Urinary bladder (tissue), 4 donors: ENCODE data around the gene GRM7. TPM values are rescaled to one million over a fixed set of nuclear protein-coding genes. Genes with fewer than 3 reads are reported as not detected.

Experiments
- DNase-seq: peaks from one replicate; pipeline ENCODE4 v3.0.0-alpha.2; 2015; ENCODE audit errors: extremely low spot score
- H3K27ac ChIP-seq: one replicate; pipeline ENCODE4 v1.5.1; 2013; ENCODE audit warnings: low read depth, mild to moderate bottlenecking, moderate library complexity
- H3K36me3 ChIP-seq: one replicate; pipeline ENCODE4 v1.6.1; 2013; ENCODE audit warnings: mild to moderate bottlenecking, moderate library complexity; ENCODE audit not compliant: insufficient read depth
- H3K4me1 ChIP-seq: one replicate; pipeline ENCODE4 v1.6.1; 2013; ENCODE audit warnings: mild to moderate bottlenecking, moderate library complexity; ENCODE audit not compliant: insufficient read depth
- H3K4me3 ChIP-seq: one replicate; pipeline ENCODE4 v1.5.1; 2013; ENCODE audit warnings: low read depth, low read length
- WGBS: extraction: QIAGEN DNeasy Blood & Tissue Kit; methylation state at CpG from one replicate; pipeline ENCODE4 v1.1.7; 2013; 5-methylcytosine and 5-hydroxymethylcytosine counted together
- polyA plus RNA-seq: library from polyadenylated mRNA; stranded (reverse); fragments of 200-250 nt; gene quantifications from one replicate; pipeline ENCODE4 v1.2.3, GENCODE V29; 2013
- total RNA-seq: library from RNA; depleted of rRNA; stranded (reverse); fragments of >200 nt; gene quantifications from one replicate; pipeline ENCODE4 v1.2.3, GENCODE V29; 2014
- donor health status: healthy with polysubstance abuse.
- donor health status: healthy.

Gene GRM7
- total and polyA plus RNA-seq, 2 donors = 2.3 to 14.6 TPM

DNA sequence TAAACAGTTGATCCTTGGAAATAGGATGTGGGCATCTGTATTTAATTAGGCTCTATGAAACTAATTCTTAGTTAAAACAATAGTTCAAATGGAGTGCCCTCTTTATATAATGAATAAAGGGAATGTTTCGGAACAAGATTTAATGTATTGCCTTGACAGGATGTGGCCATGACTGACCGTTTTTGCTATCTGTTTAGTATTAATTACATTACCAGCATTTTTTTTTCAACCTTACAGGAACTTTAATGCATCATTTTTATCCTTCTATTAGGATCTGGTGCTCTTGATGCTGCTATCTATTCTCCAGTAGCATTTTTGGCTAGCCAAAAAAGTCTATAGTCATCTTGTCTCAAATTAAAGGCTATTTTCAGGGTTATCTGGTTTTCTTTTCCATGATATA is 340.9 kb downstream of the GRM7 start:
- no peak for DNase-seq
- WGBS = 72% methylated on average over 2 of the region's 2 CpGs
- no peak overlapping the region for H3K4me3 ChIP-seq
- no peaks in the 10 kb centered on the region for H3K36me3 ChIP-seq
- no peak overlapping the region for H3K27ac ChIP-seq
- H3K4me1 ChIP-seq = no peaks in the 10 kb centered on the region

GRCh38 chr3:7203969-7204847 is 343.3 kb downstream of the GRM7 start:
- 92% methylated on average over 5 of the region's 5 CpGs for WGBS
- no peak for DNase-seq
- H3K4me1 ChIP-seq = no peaks in the 10 kb centered on the region
- H3K36me3 ChIP-seq = no peaks in the 10 kb centered on the region
- H3K27ac ChIP-seq = no peak overlapping the region
- no peak overlapping the region for H3K4me3 ChIP-seq

- no peaks in the 10 kb centered on the region for H3K36me3 ChIP-seq
- WGBS = 60% methylated on average over 2 of the region's 2 CpGs
- H3K4me3 ChIP-seq = no peak overlapping the region
- no peaks in the 10 kb centered on the region for H3K4me1 ChIP-seq
- DNase-seq = no peak
- H3K27ac ChIP-seq = no peak overlapping the region
Measured at GRCh38 chr3:7204848-7205156, 343.9 kb downstream of the GRM7 start.

DNA sequence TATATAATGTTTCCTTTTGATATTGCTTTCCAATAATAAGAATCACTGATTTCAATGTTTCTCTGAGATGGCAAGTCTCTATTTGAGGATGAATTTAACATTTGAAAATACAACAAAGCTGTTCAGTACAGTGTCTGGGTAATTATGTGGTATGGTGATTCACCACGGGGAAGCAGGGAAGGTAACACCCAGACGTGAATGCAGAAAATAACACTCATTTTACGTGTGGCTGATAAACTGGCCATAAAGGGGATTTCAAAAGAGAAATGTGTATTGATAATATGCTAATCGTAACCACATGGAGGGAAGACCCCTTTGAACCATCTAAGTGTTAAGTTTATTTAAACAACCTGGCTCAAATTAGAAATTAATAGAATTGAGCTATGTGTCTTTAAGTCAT is 344.6 kb downstream of the GRM7 start:
- Histone ChIP-seq H3K4me3 (peak overlapping the region; percentile 42), H3K4me1 (no peaks in the 10 kb centered on the region), H3K27ac (no peak overlapping the region), H3K36me3 (no peaks in the 10 kb centered on the region)
- WGBS = 55% methylated on average over 4 of the region's 4 CpGs
- no peak for DNase-seq

GRCh38 chr3:7205962-7206361 is 345.0 kb downstream of the GRM7 start:
- H3K27ac ChIP-seq = no peak overlapping the region
- H3K36me3 ChIP-seq = no peaks in the 10 kb centered on the region
- H3K4me3 ChIP-seq = peak overlapping the region; percentile 42
- DNase-seq = no peak
- no peaks in the 10 kb centered on the region for H3K4me1 ChIP-seq
- WGBS = 53% methylated on average over 4 of the region's 4 CpGs

DNA sequence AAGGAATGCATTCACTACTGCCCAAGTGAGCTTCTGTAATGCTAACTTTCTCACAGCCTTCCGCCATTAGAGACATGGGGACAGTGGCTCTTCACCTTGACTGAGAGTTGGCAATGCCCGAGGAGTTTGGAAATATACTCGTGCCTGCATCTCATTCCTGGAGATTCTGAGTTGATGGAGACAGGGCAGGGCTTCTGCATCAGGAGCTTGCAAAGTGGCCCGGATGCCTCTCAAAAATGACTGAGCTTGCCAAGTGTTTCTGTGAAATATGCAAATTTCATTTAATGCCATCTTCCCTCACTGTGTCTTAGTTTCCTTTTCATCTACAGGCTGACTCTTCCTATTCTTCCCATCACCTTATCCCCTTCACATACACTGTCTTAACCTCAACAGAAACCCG is 346.2 kb downstream of the GRM7 start:
- Histone ChIP-seq H3K27ac (no peak overlapping the region), H3K4me3 (no peak overlapping the region), H3K4me1 (no peaks in the 10 kb centered on the region), H3K36me3 (no peaks in the 10 kb centered on the region)
- DNase-seq = no peak
- WGBS = 75% methylated on average over 5 of the region's 5 CpGs

GRCh38 chr3:7207928-7208327 is 347.0 kb downstream of the GRM7 start:
- Histone ChIP-seq H3K4me3 (no peak overlapping the region), H3K27ac (no peak overlapping the region), H3K4me1 (no peaks in the 10 kb centered on the region), H3K36me3 (no peaks in the 10 kb centered on the region)
- no peak for DNase-seq
- 62% methylated on average over 2 of the region's 2 CpGs for WGBS

DNA sequence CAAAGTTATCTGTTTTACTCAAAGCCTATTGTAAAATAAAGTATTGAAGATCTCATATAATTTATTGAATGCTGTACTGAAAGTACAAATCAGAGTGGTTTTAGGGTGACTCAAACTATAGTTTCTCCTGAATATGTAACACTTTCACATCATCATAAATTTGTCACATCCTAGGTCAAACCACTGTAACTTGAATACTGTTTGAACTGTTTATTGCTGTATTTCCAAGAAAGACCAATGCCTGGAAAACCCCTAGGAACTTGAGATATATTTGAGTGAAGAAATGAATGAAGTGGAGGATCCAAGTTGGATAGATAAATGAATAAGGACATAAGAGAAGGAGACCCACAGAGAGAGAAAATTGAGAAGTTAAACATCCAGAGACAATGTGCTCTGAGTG is 348.2 kb downstream of the GRM7 start:
- DNase-seq = no peak
- Histone ChIP-seq H3K4me3 (no peak overlapping the region), H3K4me1 (no peaks in the 10 kb centered on the region), H3K27ac (no peak overlapping the region), H3K36me3 (no peaks in the 10 kb centered on the region)

DNA sequence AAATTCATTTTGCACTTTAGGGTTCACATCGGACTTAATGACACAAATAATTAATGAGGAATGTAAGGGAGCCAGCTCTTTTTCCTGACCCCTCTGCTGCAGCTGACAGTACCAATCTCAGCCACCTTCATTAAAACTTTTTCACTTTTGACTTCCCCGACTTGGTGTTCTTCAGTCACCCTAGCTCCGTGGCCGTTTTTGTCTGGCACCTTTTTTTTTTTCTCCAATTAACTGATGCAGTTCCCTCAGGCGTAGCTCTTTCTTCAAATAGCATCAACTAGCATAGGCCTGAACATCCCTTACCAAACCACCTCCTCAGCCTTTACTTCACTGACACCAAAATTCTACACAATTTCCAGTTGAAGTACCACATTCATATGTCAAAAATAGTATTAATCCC is 350.8 kb downstream of the GRM7 start:
- H3K4me3 ChIP-seq = no peak overlapping the region
- no peak for DNase-seq
- no peaks in the 10 kb centered on the region for H3K36me3 ChIP-seq
- no peaks in the 10 kb centered on the region for H3K4me1 ChIP-seq
- 71% methylated on average over 5 of the region's 5 CpGs for WGBS
- H3K27ac ChIP-seq = no peak overlapping the region

DNA sequence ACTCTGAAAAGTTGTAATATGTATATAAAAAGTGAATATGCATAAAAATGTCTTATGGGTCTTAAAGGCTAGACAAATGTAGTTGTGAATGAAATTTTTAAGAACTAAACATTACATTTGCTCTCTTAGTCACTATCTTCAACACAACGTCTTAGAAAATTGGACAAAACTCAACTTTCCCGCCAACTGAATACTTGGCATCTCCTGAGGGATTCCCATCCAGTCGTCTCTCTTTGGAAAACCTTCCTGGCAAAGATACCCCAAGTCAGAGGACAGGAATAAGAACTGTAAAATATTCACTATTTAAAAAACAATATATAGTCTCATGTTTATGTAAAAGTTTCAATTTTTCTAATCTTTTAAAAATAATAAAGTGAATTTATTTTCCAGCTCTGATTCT is 354.8 kb downstream of the GRM7 start:
- no peak overlapping the region for H3K27ac ChIP-seq
- no peak overlapping the region for H3K4me3 ChIP-seq
- H3K36me3 ChIP-seq = no peaks in the 10 kb centered on the region
- no peak for DNase-seq
- WGBS = 32% methylated on average over 3 of the region's 3 CpGs
- H3K4me1 ChIP-seq = no peaks in the 10 kb centered on the region

DNA sequence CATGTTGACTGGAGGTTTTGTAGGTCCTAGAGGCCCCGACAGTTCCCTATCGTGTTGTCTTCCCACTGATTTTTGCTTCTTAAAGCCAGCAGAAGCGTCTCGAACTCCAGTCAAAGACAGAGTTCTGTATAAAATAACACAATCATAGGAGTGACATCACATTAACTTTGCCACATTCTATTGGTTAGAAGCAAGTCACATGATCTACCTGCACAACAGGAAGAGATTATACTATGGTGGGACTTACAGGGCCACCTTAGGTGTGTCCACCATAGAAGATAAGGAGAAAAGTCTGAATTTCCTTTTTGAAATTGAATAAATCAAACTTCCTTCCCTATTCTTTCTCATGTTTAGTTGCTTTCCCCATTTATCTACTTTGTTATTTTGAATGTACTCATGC is 365.5 kb downstream of the GRM7 start:
- DNase-seq = no peak
- no peaks in the 10 kb centered on the region for H3K36me3 ChIP-seq
- no peak overlapping the region for H3K4me3 ChIP-seq
- 99% methylated on average over 4 of the region's 4 CpGs for WGBS
- no peak overlapping the region for H3K27ac ChIP-seq
- no peaks in the 10 kb centered on the region for H3K4me1 ChIP-seq

GRCh38 chr3:7238565-7239295 is 377.8 kb downstream of the GRM7 start:
- Histone ChIP-seq H3K4me3 (no peak overlapping the region), H3K27ac (no peak overlapping the region), H3K4me1 (no peaks in the 10 kb centered on the region), H3K36me3 (no peaks in the 10 kb centered on the region)
- 89% methylated on average over 1 of the region's 1 CpG for WGBS
- no peak for DNase-seq

- no peak overlapping the region for H3K4me3 ChIP-seq
- WGBS = 45% methylated on average over 4 of the region's 4 CpGs
- H3K4me1 ChIP-seq = no peaks in the 10 kb centered on the region
- H3K27ac ChIP-seq = no peak overlapping the region
- no peak for DNase-seq
- no peaks in the 10 kb centered on the region for H3K36me3 ChIP-seq
Measured at GRCh38 chr3:7241584-7242302, 380.8 kb downstream of the GRM7 start.

DNA sequence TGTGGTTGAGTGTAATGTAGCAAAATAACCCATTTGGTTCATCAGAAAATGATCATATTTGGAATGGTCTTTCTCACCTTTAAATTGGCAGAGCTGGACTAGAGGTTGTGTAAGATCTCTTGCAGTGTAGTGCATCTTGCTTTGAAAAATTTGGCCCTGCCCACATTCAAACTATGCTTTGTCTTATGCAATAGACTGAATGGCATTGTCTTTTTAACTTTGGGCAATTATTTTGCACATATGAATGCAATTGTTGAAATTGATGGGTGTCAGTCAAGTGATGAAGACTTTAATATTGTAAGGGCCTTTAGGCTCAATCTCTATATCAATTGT is 381.4 kb downstream of the GRM7 start:
- H3K36me3 ChIP-seq = no peaks in the 10 kb centered on the region
- H3K27ac ChIP-seq = no peak overlapping the region
- no peak overlapping the region for H3K4me3 ChIP-seq
- no peak for DNase-seq
- H3K4me1 ChIP-seq = no peaks in the 10 kb centered on the region
